K562 treated with DMSO at 1 percent for 4 hours (cell line): ENCODE results near the gene DMAC1. TPM values are rescaled to one million over a fixed set of nuclear protein-coding genes. Genes with fewer than 3 reads are reported as not detected.

Experiments
- total RNA-seq: library from RNA; unstranded; fragments of 300-600 nt; gene quantifications from 2 replicates; pipeline ENCODE4 v1.2.3, GENCODE V29; 2022; ENCODE audit not compliant: insufficient read depth

The DMAC1 gene, protein sequence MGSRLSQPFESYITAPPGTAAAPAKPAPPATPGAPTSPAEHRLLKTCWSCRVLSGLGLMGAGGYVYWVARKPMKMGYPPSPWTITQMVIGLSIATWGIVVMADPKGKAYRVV
- total RNA-seq = 5.0 and 5.2 TPM in 2 replicates

GRCh38 chr9:7799234-7799943 lies at the start of gene DMAC1:
TSS of gene DMAC1 (minus strand) at chr9:7799778. CDS start at chr9:7799734, 44 bp downstream.

